ENCODE data around the gene RASL11A.

GRCh38 chr13:27283906-27284493 is 13.4 kb downstream of the RASL11A start:
- TF ChIP-seq CTCF (IDR thresholded peaks at IDR 0.05): peak in 3 of 6 experiments; percentile 28 to 46 (median 39)
- no peak for TF ChIP-seq POLR2A (IDR thresholded peaks at IDR 0.05)
- TF ChIP-seq EP300 (IDR thresholded peaks at IDR 0.05): no peak
